DND-41 (cell line): Measurements from ENCODE around the gene ZNF235.

Source experiments
- ATAC-seq: fragments of 200-7000 bp; cut with Tn5 transposase; 3 replicates; pipeline ENCODE4 v1.9.1; 2021; ENCODE audit warnings: low read depth; ENCODE audit not compliant: insufficient read depth
- DNase-seq: peaks from one replicate; pipeline ENCODE4 v3.0.0-alpha.2; 2020
- H2AFZ ChIP-seq: 2 replicates; pipeline ENCODE4 v1.6.0; 2012; ENCODE audit warnings: low read depth, low read length
- H3K27ac ChIP-seq: 2 replicates; pipeline ENCODE4 v1.5.1; 2012; ENCODE audit warnings: low read length, inconsistent platforms
- H3K27me3 ChIP-seq: fragments of 200-600 bp; sonication (generic); 2 replicates; pipeline ENCODE4 v1.6.0; 2012; ENCODE audit warnings: low read length, mild to moderate bottlenecking, inconsistent platforms; ENCODE audit not compliant: insufficient read depth, poor library complexity
- H3K36me3 ChIP-seq: 2 replicates; pipeline ENCODE4 v1.5.1; 2012; ENCODE audit warnings: low read length, inconsistent platforms; ENCODE audit not compliant: insufficient read depth
- H3K4me1 ChIP-seq: 2 replicates; pipeline ENCODE4 v1.5.1; 2012; ENCODE audit warnings: mild to moderate bottlenecking, low read length; ENCODE audit not compliant: insufficient read depth
- H3K4me2 ChIP-seq: 2 replicates; pipeline ENCODE4 v1.6.0; 2012; ENCODE audit warnings: mild to moderate bottlenecking, moderate library complexity, low read length, inconsistent platforms; ENCODE audit not compliant: insufficient read depth
- H3K4me3 ChIP-seq, 2 experiments: fragments of 200-600 bp in 1 of 2; shearing (Covaris generic) in 1 of 2; 2 replicates each; pipeline ENCODE4 v1.5.1; 2012 to 2016; ENCODE audit warnings: inconsistent platforms in 2 of 2, low read length in 2 of 2, mild to moderate bottlenecking in 2 of 2, low read depth in 1 of 2, moderate library complexity in 1 of 2
- H3K79me2 ChIP-seq: 2 replicates; pipeline ENCODE4 v1.6.0; 2012; ENCODE audit warnings: low read length, inconsistent platforms; ENCODE audit not compliant: insufficient read depth
- H3K9ac ChIP-seq: 2 replicates; pipeline ENCODE4 v1.6.0; 2012; ENCODE audit warnings: low read depth, mild to moderate bottlenecking, inconsistent platforms, low read length, moderate library complexity
- H3K9me3 ChIP-seq: 2 replicates; pipeline ENCODE4 v1.5.1; 2012; ENCODE audit warnings: low read length, moderate library complexity, mild to moderate bottlenecking, inconsistent platforms; ENCODE audit not compliant: insufficient read depth, severe bottlenecking
- H4K20me1 ChIP-seq: 2 replicates; pipeline ENCODE4 v1.6.0; 2012; ENCODE audit warnings: low read length; ENCODE audit not compliant: insufficient read depth
- CTCF ChIP-seq: IDR thresholded peaks from 2 replicates; pipeline ENCODE4 v1.5.1; 2012; ENCODE audit warnings: borderline replicate concordance, low read length, moderate library complexity, mild to moderate bottlenecking; ENCODE audit not compliant: poor library complexity, severe bottlenecking; ENCODE audit errors: extremely low read depth
- EZH2 ChIP-seq: IDR thresholded peaks from 3 replicates; pipeline ENCODE4 v1.6.1; 2012; ENCODE audit warnings: borderline replicate concordance, low read depth, mild to moderate bottlenecking, moderate library complexity, low read length, inconsistent platforms; ENCODE audit not compliant: severe bottlenecking

ZNF235 gene

GRCh38 chr19:44282846-44283245, 22.0 kb downstream of the ZNF235 start:
- Histone ChIP-seq H3K9me3 (peaks cover 3% of the 10 kb centered on the region), H3K36me3 (peaks cover 11% of the 10 kb centered on the region), H3K4me1 (no peaks in the 10 kb centered on the region), H3K9ac (no peak overlapping the region), H3K27ac (no peak overlapping the region), H4K20me1 (no peaks in the 10 kb centered on the region), H2AFZ (no peak overlapping the region), H3K79me2 (no peaks in the 10 kb centered on the region), H3K4me2 (no peak overlapping the region), H3K4me3 (no peak overlapping the region), H3K27me3 (no peaks in the 10 kb centered on the region)
- no peak for ATAC-seq
- no peak for DNase-seq
- TF ChIP-seq CTCF: no peak
- no peak for TF ChIP-seq EZH2

GRCh38 chr19:44280916-44281315, 23.9 kb downstream of the ZNF235 start:
- Histone ChIP-seq H3K9me3 (no peaks in the 10 kb centered on the region), H3K4me2 (no peak overlapping the region)

DNA sequence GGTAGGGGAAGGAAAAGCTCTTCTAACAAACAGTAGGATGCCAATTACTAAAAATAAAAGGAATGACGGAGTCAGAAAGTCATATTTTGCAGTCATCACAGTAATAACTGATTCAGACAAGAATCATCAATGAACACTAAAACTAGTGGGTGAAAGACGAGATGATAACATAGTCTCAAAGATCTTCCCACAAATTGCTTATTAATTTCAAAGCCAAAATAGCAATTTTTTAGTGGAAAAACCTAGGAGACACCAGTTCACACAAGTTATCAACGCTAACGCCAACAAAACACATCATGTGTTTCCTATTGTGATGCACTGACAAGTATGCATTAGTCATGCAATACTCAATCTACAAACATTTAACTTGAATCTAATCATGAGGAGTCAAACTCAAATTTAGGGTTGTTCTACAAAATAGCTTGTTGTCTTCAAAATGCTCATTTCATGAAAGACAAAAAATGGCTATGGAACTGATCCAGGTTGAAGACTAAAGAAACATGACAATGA, 26.6 kb downstream of the ZNF235 start:
- Histone ChIP-seq H3K4me1 (no peaks in the 10 kb centered on the region), H3K27ac (no peak overlapping the region), H3K79me2 (no peaks in the 10 kb centered on the region), H3K4me3 (no peak overlapping the region), H3K9me3 (no peaks in the 10 kb centered on the region), H3K9ac (no peak overlapping the region), H4K20me1 (no peaks in the 10 kb centered on the region), H3K27me3 (no peaks in the 10 kb centered on the region), H3K36me3 (peaks cover 13% of the 10 kb centered on the region), H2AFZ (no peak overlapping the region), H3K4me2 (no peak overlapping the region)
- ATAC-seq (no peak), DNase-seq (no peak)
- TF ChIP-seq EZH2 (no peak), CTCF (no peak)

More at GRCh38 chr19:44280916-44281315, 23.9 kb downstream of the ZNF235 start:
- Histone ChIP-seq H3K27ac (no peak overlapping the region), H4K20me1 (no peaks in the 10 kb centered on the region), H2AFZ (no peak overlapping the region), H3K4me1 (no peaks in the 10 kb centered on the region), H3K27me3 (no peaks in the 10 kb centered on the region), H3K4me3 (no peak overlapping the region), H3K36me3 (no peaks in the 10 kb centered on the region), H3K9ac (no peak overlapping the region), H3K79me2 (no peaks in the 10 kb centered on the region)
- TF ChIP-seq EZH2 (no peak), CTCF (no peak)
- no peak for DNase-seq
- ATAC-seq: no peak

DNA sequence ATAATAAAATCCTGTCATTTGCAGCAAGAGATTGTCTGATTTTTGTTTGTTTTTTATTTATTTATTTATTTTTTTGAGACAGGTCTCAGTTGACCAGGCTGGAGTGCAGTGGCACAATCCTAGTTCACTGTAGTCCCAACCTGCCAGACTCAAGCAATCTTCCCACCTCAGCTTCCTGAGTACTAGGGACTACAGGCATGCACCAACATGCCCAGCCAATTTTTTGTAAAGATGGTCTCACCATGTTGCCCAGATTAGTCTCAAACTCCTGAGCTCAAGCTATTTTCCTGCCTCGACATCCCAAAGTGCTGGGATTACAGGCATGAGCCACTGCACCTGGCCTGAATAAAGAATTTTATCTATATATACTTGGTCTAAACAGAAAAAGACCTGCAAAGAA, 27.5 kb downstream of the ZNF235 start:
- TF ChIP-seq EZH2: no peak
- no peak for TF ChIP-seq CTCF
- DNase-seq (no peak), ATAC-seq (no peak)
- H3K27me3 ChIP-seq: no peaks in the 10 kb centered on the region
- no peaks in the 10 kb centered on the region for H3K4me1 ChIP-seq
- H3K4me2 ChIP-seq: no peak overlapping the region
- no peaks in the 10 kb centered on the region for H3K9me3 ChIP-seq
- no peaks in the 10 kb centered on the region for H3K79me2 ChIP-seq
- H3K27ac ChIP-seq: no peak overlapping the region
- H3K9ac ChIP-seq: no peak overlapping the region
- H2AFZ ChIP-seq: no peak overlapping the region
- H3K36me3 ChIP-seq: peaks cover 15% of the 10 kb centered on the region
- H3K4me3 ChIP-seq: no peak overlapping the region
- H4K20me1 ChIP-seq: no peaks in the 10 kb centered on the region
